PC-9 (cell line): ENCODE results near the gene SEC23B. TPM values are rescaled to one million over a fixed set of nuclear protein-coding genes. Genes with fewer than 3 reads are reported as not detected.

Experiments
- BruUV-seq: library from RNA; stranded (reverse); fragments of 400-500 nt; replicated peaks from 2 replicates; lab custom pipeline; 2021; lab: Mats Ljungman, UMichigan
- CTCF ChIA-PET: fragments of 300-600 bp; sonication (Branson Sonifier 250); formaldehyde crosslinking; loops from one replicate; lab custom pipeline; 2022; ENCODE audit warnings: antibody characterized with exemption; lab: Charles Lee
- POLR2A ChIA-PET: fragments of 300-600 bp; sonication (Branson Sonifier 250); formaldehyde crosslinking; loops from one replicate; lab custom pipeline; 2022; ENCODE audit warnings: antibody characterized with exemption; ENCODE audit not compliant: unreplicated experiment; lab: Charles Lee
- DNase-seq, 2 experiments: peaks; one replicate each; pipeline versions ENCODE4 v3.0.0 to v3.0.0-alpha.2; 2015 to 2022; ENCODE audit warnings: mixed read lengths in 1 of 2
- H2AFZ ChIP-seq: fragments of 200-600 bp; sonication (generic); 2 replicates; pipeline ENCODE4 v1.8.1; 2017; ENCODE audit warnings: antibody characterized with exemption
- H3F3A ChIP-seq: fragments of 200-600 bp; sonication (generic); 2 replicates; pipeline ENCODE4 v1.8.1; 2017; ENCODE audit warnings: antibody characterized with exemption, mild to moderate bottlenecking, low read depth; ENCODE audit not compliant: insufficient read depth
- H3K27ac ChIP-seq: fragments of 200-600 bp; sonication (generic); 2 replicates; pipeline ENCODE4 v1.6.1; 2016; ENCODE audit warnings: mixed run types
- H3K27me3 ChIP-seq: fragments of 200-600 bp; sonication (generic); 2 replicates; pipeline ENCODE4 v1.6.1; 2016; ENCODE audit warnings: low read depth, mixed run types; ENCODE audit not compliant: insufficient read depth
- H3K36me3 ChIP-seq: fragments of 200-600 bp; sonication (generic); 2 replicates; pipeline ENCODE4 v1.6.1; 2016; ENCODE audit warnings: low read depth, mixed run types
- H3K4me1 ChIP-seq: fragments of 200-600 bp; sonication (generic); replicated peaks from 2 replicates; pipeline ENCODE4 v1.6.1; 2016; ENCODE audit warnings: mixed run types; ENCODE audit not compliant: insufficient read depth
- H3K4me2 ChIP-seq: fragments of 200-600 bp; sonication (generic); 2 replicates; pipeline ENCODE4 v1.6.1; 2017; ENCODE audit warnings: mixed run types
- H3K4me3 ChIP-seq: fragments of 200-600 bp; sonication (generic); 2 replicates; pipeline ENCODE4 v1.6.1; 2016; ENCODE audit warnings: mixed run types
- H3K79me2 ChIP-seq: fragments of 200-600 bp; sonication (generic); 2 replicates; pipeline ENCODE4 v1.6.1; 2017; ENCODE audit warnings: low read depth, mixed run types
- H3K9me2 ChIP-seq: fragments of 200-600 bp; sonication (generic); 2 replicates; pipeline ENCODE4 v1.8.1; 2017; ENCODE audit warnings: mild to moderate bottlenecking; ENCODE audit not compliant: insufficient read depth
- H3K9me3 ChIP-seq: fragments of 200-600 bp; sonication (generic); 2 replicates; pipeline ENCODE4 v1.8.1; 2016; ENCODE audit warnings: low read depth; ENCODE audit not compliant: insufficient read depth
- H4K20me1 ChIP-seq: fragments of 200-600 bp; sonication (generic); 2 replicates; pipeline ENCODE4 v1.8.1; 2017; ENCODE audit not compliant: insufficient read depth
- CTCF ChIP-seq: fragments of 200-600 bp; sonication (generic); conservative IDR thresholded peaks from 2 replicates; pipeline ENCODE4 v1.6.1; 2017; ENCODE audit warnings: mixed run types, antibody characterized with exemption, mild to moderate bottlenecking, moderate library complexity
- EZH2 ChIP-seq: fragments of 200-600 bp; sonication (generic); IDR thresholded peaks from 2 replicates; pipeline ENCODE4 v1.8.0; 2017; ENCODE audit warnings: antibody characterized with exemption, low read depth
- intact Hi-C: fragments of 100-400 bp; cut with micrococcal nuclease; formaldehyde crosslinking; loops from one replicate; pipeline ENCODE4 v1.10.0; 2022; ENCODE audit not compliant: unreplicated experiment
- total RNA-seq: library from RNA; stranded (reverse); gene quantifications from 2 replicates; pipeline ENCODE4 v1.2.3, GENCODE V29; 2021

SEC23B gene
- total RNA-seq, 1 experiment from 2014 or later, result 78.5 TPM

- no TSS peak for BruUV-seq
- POLR2A ChIA-PET, result interaction anchor here (1.2 kb wide), 1 partner anchor 41 kb away, joined by 17 read pairs; the partner anchor contains the start of gene SEC23B
- DNase-seq, result no peak
These were observed 41.2 kb upstream of the SEC23B start for GRCh38 chr20:18466574-18466893.

GRCh38 chr20:18466894-18467730 lies 40.6 kb upstream of the SEC23B start, which contains the start of the genes DZANK1 and POLR3F:
TSS of gene DZANK1 (minus strand) at chr20:18467030. CDS start at chr20:18465358, 1,672 bp downstream.
TSS of gene POLR3F (plus strand) at chr20:18467390. CDS start at chr20:18467507, 117 bp downstream.
- Histone ChIP-seq H3F3A (no peaks in the 10 kb centered on the region), H3K79me2 (peaks cover 33% of the 10 kb centered on the region), H2AFZ (peak within 1 kb of the TSS; percentile 94), H3K4me2 (peak within 1 kb of the TSS; percentile 98), H4K20me1 (no peaks in the 10 kb centered on the region), H3K27me3 (no peaks in the 10 kb centered on the region), H3K4me3 (peak within 1 kb of the TSS; percentile 97), H3K27ac (peak within 1 kb of the TSS; percentile 52), H3K9me2 (no peaks in the 10 kb centered on the region), H3K4me1 (peaks cover 16% of the 10 kb centered on the region), H3K36me3 (0 out of 2 replicates have a peak, but pooled peaks cover 12% of the 10 kb centered on the region), H3K9me3 (no peaks in the 10 kb centered on the region)
- TF ChIP-seq EZH2 (no peak), CTCF (no peak)
- CTCF ChIA-PET, result no interaction called here
- BruUV-seq, result no TSS peak
- intact Hi-C loops, result loop anchor here (1.0 to 2.0 kb wide), 4 partner anchors 30 to 498 kb away; partner anchors contain the start of genes MGME1, RBBP9, SEC23B and SNX5
- POLR2A ChIA-PET, result interaction anchor here (1.2 kb wide), 1 partner anchor 40 kb away, joined by 17 read pairs; the partner anchor contains the start of gene SEC23B
- peak; percentile 86 to 96 for DNase-seq

More at GRCh38 chr20:18466574-18466893, 41.2 kb upstream of the SEC23B start:
- Histone ChIP-seq H3F3A (no peaks in the 10 kb centered on the region), H3K9me2 (no peaks in the 10 kb centered on the region), H3K4me1 (peaks cover 16% of the 10 kb centered on the region), H3K4me3 (peak overlapping the region; percentile 97), H3K9me3 (no peaks in the 10 kb centered on the region), H2AFZ (peak overlapping the region; percentile 94), H3K36me3 (0 out of 2 replicates have a peak, but pooled peaks cover 12% of the 10 kb centered on the region), H3K27me3 (no peaks in the 10 kb centered on the region), H3K27ac (no peak overlapping the region), H3K4me2 (peak overlapping the region; percentile 98), H4K20me1 (no peaks in the 10 kb centered on the region), H3K79me2 (peaks cover 33% of the 10 kb centered on the region)
- TF ChIP-seq CTCF, result no peak
- no peak for TF ChIP-seq EZH2
- intact Hi-C loops, result loop anchor here (2.0 kb wide), 3 partner anchors 30 to 498 kb away; partner anchors contain the start of genes MGME1, RBBP9, SNX5 and ZNF133
- CTCF ChIA-PET, result no interaction called here

GRCh38 chr20:18477218-18477617 lies 30.5 kb upstream of the SEC23B start:
- no peaks in the 10 kb centered on the region for H3K9me2 ChIP-seq
- no peak overlapping the region for H3K27ac ChIP-seq
- H3K27me3 ChIP-seq, result no peaks in the 10 kb centered on the region
- TF ChIP-seq EZH2 (no peak), CTCF (no peak)
- no peak overlapping the region for H3K4me3 ChIP-seq
- H3F3A ChIP-seq, result no peaks in the 10 kb centered on the region
- H3K9me3 ChIP-seq, result no peaks in the 10 kb centered on the region
- no peaks in the 10 kb centered on the region; the same call in 1 of the 2 replicates for H4K20me1 ChIP-seq
- POLR2A ChIA-PET, result no interaction called here
- CTCF ChIA-PET, result interaction anchor here (0.6 kb wide), 1 partner anchor 248 kb away, joined by 4 read pairs; no protein-coding TSS in a partner anchor
- peaks cover 15% of the 10 kb centered on the region; the same call in 1 of the 2 replicates for H3K36me3 ChIP-seq
- DNase-seq, result no peak
- intact Hi-C loops, result no loop called here
- H3K79me2 ChIP-seq, result no peaks in the 10 kb centered on the region
- no peak overlapping the region for H2AFZ ChIP-seq
- BruUV-seq, result no TSS peak
- no peak overlapping the region for H3K4me2 ChIP-seq
- no peaks in the 10 kb centered on the region for H3K4me1 ChIP-seq
